ENCODE data around the gene PPP1R17.

- no peak for TF ChIP-seq REST (IDR thresholded peaks at IDR 0.05)
- no peak for TF ChIP-seq CTCF (IDR thresholded peaks at IDR 0.05; ENCODE audit: low read depth, low read length, missing input control)
- TF ChIP-seq ATF3 (IDR thresholded peaks at IDR 0.05) = no peak
- no peak for TF ChIP-seq YY1 (IDR thresholded peaks at IDR 0.05)
- no peak for TF ChIP-seq ZBTB33 (IDR thresholded peaks at IDR 0.05)
- no peak for TF ChIP-seq GABPA (IDR thresholded peaks at IDR 0.05 in 1 of 2, conservative IDR thresholded peaks at IDR 0.05 in 1 of 2)
- no peak for TF ChIP-seq TAF1 (conservative IDR thresholded peaks at IDR 0.05)
- TF ChIP-seq JUND (IDR thresholded peaks at IDR 0.05) = no peak
- no peak for TF ChIP-seq RAD21 (IDR thresholded peaks at IDR 0.05)
- no peak for TF ChIP-seq SP1 (IDR thresholded peaks at IDR 0.05)
- TF ChIP-seq HNF4G (IDR thresholded peaks at IDR 0.05) = no peak
- no peak for TF ChIP-seq EGR1 (IDR thresholded peaks at IDR 0.05; ENCODE audit: low read depth in 2 of 2)
These were observed 38.1 kb upstream of the PPP1R17 start for GRCh38 chr7:31648880-31649279.

Data from liver (tissue), 3 donors.